SIG-M5 (cell line): ENCODE data around the gene DGLUCY.
"Not testable (repeated sequence)": the region's sequence is repeated elsewhere in the genome, so short reads cannot be mapped to it uniquely, and the experiment has no call there.

Source experiments
- DNase-seq: peaks from one replicate; lab custom pipeline; 2025; lab: John Stamatoyannopoulos, UW

The DGLUCY gene

DNA sequence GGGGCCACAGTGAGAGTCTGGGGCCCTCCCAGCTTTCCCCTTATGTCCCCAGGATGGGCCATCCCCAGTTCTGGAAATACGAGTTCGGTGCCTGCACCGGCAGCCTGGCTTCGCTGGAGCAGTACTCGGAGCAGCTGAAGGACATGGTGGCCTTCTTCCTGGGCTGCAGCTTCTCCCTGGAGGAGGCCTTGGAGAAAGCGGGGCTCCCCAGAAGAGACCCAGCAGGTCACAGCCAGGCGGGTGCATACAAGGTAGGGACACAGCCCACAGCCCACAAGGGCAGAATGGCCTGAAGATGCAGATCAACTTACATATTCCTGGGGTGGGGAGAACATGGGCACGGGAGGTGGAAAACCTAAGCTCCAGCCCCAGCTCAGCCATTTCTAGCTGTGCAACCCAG, 56.1 kb downstream of the DGLUCY start:
- DNase-seq: no peak

- no peak for DNase-seq
These were observed 56.7 kb downstream of the DGLUCY start for GRCh38 chr14:91170504-91171121.

DNA sequence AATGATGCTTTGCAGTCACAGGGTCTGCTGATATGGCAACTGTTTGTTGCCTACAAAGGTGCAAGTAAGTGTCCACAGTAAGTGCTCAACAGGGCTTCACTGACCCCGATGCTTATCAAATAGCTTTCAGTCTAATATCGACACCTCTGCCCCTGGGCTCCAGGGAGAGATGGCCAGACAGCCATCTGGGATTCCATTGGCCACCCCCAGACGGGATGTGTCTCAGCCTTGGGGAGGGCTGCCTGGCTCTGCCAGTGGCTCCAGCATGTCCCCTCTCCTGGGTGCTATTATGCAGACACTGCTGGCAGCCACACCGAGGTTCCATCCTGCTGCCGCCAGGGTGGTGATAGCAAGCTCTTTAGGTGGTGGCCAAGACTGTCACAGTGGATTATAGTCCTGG, 57.4 kb downstream of the DGLUCY start:
- DNase-seq: no peak

DNA sequence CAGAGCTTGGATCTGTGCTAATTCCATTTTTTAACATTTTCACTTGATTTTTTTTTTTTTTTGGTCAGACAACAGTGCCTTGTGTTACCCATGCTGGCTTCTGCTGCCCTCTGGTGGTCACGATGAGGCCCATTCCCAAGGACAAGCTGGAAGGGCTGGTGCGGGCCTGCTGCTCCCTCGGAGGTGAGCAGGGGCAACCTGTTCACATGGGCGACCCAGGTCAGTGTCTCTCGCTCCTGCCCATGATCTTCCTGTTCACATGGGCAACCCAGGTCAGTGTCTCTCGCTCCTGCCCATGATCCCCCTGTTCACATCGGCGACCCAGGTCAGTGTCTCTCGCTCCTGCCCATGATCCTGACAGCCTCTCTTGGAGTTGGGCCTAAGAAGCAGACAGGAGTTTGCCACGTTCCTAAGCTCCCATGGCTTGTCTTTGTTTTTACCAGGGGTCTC, 59.4 kb downstream of the DGLUCY start:
- DNase-seq: no peak

DNA sequence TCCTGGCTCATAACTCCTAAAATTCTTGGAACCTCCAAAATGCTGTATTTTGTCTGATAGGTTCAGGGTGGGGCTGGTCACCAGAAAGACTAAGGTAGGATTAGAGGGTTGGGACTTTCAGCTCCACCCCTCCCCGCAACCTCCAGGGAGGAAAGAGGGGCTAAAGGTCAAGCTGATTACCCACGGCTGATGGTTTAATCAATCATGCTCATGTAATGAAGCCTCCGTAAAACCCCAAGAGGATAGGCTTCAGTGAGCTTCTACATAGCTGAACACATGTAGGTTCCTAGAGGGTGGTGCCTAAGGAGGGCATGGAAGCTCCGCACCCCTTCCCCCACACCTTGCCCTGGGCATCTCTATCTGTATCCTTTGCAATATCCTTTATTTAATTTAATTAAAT, 60.0 kb downstream of the DGLUCY start:
- DNase-seq: no peak

DNA sequence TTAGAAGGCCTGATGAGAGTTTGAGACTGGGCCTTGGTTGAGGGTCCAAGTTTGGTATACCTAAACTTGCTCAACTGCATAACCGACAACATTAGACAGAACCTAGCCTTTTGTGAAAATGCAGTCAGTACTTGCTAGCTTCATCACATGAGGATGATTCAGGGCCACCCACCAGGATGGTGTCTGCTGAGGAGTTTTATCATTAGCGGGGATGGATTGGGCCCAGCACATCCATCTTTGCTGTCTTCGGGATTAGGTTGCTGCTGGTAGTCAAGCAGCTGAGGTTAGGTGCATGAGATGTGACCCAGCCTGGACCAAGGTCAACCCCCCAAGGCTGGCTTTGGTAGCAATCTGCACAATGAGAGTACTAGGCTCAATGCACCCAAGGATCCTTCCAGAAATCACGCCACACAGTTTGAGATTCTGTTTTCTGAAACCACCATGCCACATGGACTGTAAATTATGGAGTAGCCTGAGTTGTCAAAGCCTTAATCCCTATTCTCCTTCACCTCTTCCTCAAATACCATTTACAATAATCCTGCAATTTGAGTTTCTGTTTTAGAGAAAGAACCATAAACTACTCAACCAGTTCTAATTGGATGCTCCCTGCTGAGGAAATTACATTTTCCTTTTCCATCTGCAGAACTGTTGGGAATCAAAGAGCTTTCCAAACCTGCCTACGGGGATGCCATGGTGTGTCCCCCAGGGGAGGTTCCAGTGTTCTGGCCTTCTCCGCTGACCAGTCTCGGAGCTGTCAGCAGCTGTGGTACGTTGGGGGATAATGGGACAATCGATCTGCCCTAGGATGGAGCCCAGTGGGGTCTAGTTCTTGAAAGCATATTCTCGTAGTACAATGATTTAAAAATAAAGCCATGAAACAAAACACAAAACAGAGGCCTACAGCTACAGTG, 61.7 kb downstream of the DGLUCY start:
- DNase-seq: no peak

DNA sequence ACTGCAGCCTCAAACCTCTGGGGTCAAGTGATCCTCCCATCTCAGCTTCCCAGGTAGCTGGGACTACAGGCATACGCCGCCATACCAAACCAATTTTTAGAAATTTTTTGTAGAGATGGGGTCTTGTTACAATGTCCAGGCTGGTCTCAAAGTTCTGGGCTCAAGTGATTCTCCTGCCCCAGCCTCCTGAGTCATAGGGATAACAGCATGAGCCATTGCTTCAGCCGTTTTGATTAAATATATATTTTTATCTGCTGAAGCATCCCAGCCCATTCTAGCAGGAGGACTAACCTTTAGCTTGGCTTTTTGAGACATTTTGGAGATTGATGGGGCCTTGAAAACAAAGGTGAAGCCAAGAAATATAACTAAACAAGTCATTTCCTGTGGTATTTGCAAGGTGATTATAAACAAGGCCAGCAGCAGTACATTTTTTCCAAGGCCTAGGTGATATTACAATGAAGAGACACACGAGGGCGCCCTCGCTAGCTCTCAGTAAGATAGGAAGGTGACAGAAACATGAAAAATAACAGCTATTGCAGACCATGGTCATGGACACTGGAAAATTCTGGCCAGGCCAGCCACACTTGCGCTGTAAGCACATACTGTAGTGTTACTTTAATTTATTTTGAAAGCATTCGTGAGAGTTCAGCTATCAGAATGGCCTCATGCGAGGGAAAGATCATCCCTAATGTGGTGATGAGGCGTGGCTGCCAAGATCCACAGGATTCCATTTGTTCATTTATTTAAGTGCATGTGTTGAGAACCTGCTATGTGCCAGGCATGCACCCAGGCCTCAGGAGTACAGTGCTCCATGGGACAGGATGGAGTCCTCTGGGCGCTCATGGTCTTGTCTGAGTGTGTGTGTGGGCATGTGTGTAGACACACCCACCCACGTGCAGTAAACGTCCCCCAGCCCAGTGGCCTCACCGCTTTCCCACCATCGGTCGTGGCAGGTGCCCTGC, 63.5 kb downstream of the DGLUCY start:
- DNase-seq: no peak

DNA sequence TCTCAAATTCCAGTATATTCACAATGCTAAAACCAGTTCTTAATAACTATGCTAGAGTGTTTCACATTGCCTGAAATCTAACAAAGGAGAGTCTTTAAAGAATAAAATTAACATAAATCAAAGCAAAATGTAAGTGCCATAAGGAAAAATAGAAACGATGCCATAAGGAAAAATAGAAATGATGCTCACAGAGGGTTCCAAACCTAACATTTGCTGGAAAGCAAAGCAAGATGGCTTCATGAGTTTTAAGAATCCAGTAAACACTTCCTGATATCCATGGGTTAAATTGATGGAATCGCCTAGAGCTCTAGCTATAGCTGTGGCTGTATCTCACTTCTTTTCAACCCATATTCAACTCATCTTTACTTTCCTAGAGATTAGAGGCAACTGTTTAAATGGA, 66.7 kb downstream of the DGLUCY start:
- no peak for DNase-seq

- DNase-seq: not testable (repeated sequence)
These were observed 68.9 kb downstream of the DGLUCY start for GRCh38 chr14:91182753-91183152.

- DNase-seq: no peak
These were observed 70.7 kb downstream of the DGLUCY start for GRCh38 chr14:91184559-91184958.

DNA sequence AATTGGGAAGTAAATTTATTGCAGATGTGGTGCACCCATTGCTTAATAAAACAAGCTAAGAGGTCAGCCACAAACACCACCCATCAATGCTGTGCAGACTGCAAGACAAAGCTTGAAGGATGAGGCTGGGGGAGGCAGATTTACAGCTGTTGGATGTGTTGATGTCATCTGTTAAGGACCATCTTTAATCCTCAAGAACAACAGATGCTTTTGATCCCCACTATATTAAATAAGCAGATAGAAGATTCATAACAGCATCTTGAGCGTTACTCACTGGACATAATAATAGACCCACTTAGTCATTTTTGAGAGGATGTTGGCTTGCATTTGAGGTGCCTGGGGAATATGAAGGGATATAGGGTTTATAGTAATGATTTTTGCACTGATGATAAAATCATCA, 71.8 kb downstream of the DGLUCY start:
- no peak for DNase-seq

GRCh38 chr14:91186515-91187066, 72.7 kb downstream of the DGLUCY start:
- DNase-seq: no peak

GRCh38 chr14:91187271-91187670, 73.4 kb downstream of the DGLUCY start:
- no peak for DNase-seq

DNA sequence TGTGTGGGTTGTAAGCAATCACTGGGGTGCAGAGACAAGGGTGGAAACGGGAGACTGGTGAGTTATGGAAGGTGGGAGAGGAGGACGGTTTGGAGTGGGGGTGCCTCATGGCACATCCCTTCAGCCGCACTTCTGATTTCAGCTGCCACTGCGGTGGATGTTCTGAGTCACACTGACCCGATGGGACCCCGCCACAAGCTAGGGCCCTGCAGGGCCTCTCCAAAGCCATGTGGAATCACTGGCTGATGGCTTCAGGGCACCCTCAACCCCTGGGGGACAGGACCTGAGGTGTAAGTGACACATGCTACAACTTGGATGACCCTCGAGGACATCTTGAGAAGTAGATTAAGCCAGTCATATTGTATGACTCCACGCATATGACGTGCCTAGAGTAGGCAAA, 77.0 kb downstream of the DGLUCY start:
- no peak for DNase-seq

- DNase-seq: no peak
These were observed 79.2 kb downstream of the DGLUCY start for GRCh38 chr14:91193069-91193468.

DNA sequence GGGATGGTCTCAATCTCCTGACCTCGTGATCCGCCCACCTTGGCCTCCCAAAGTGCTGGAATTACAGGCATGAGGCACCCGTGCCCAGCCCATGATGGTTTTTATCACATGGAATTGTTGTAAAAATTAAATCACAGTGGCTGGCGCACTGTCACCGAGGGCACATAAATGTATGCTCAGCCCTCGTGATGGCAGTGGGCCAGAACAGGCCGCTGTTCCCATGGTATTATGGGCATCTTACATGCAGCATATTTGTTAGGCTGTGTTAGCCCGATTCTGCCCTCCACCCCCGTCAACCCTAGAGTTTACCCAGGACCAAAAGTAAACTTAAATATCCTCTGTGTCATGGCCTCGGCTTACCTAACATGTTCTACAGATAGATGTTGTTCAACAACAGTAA, 82.0 kb downstream of the DGLUCY start:
- no peak for DNase-seq

DNA sequence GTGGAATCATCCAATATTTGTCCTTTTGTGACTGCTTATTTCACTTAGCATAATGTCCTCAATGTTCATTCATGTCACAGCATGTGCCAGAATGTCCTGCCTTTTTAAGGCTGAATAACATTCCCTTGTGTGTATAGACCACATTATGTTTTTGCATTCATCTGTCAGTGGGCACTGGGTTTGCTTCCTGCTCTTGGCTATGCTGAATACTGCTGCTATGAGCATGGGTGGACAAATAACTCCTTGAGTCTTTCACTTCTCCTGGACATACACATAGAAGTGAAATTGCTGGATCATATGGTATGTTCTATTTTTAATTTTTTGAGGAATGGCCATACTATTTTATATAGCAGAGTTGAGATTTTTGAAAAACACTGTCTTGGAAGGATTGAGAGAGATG, 83.8 kb downstream of the DGLUCY start:
- no peak for DNase-seq

- not testable (repeated sequence) for DNase-seq
These were observed 86.9 kb downstream of the DGLUCY start for GRCh38 chr14:91200802-91201201.

DNA sequence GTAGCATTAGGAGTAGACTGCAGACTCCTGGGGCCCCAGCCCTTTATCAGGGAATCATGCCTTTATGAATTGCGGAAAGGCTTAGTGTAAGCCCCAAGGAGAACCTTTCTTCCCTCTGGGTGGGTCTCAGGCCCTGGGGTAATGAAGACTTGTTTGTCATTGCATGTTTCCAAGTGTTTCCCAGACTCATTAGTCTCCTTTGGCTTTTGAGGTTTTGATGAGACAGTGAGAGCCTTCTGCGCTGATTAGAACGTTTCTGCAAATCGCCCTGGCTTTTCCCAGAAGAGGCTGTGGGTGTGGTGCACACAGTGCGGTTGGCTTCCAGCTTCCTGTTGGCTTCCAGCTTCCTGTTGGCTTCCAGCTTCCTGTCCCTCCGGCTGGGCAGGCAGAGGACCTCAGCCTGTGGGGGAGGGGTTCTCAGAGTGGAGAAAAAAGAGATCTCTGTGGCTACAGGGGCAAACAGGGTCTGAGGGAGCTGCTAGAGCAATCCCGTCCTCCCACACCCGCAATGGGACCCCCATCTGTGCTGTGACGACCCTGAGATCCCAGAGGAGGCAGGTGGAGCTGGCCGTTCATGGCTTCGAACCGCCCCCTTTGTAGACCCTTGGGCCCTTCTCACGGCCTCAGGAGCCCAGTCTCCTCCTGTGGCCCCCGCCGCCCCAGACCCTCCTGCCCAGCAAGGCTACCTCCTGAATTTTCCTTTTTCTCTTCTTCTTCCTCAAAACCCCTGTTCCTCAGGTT, 88.5 kb downstream of the DGLUCY start:
- DNase-seq: no peak

DNA sequence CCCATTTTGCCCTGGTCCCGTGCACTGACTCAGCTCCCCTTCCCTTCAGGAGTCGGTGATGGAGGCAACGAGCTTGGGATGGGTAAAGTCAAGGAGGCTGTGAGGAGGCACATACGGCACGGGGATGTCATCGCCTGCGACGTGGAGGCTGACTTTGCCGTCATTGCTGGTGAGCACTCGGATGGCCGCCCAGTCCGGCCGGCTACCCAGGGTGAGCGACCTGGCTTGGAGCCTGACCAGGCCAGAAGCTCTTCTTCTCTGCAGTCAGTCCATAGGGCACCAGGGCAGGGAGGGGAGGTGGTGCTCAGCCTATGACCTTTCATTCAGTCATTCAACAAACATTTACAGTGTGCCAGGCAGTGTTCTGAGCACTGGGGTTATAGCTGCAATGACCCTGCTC, 90.8 kb downstream of the DGLUCY start:
- no peak for DNase-seq

GRCh38 chr14:91205459-91205858, 91.6 kb downstream of the DGLUCY start:
- DNase-seq: no peak
